ENCODE results near the gene ADAM23.

- no peak for TF ChIP-seq FOXM1 (IDR thresholded peaks at IDR 0.05; ENCODE audit: borderline replicate concordance, low read depth)
- TF ChIP-seq MAX (IDR thresholded peaks at IDR 0.05), result no peak
- no peak for TF ChIP-seq EGR1 (IDR thresholded peaks at IDR 0.05)
- no peak for TF ChIP-seq RAD21 (IDR thresholded peaks at IDR 0.05; ENCODE audit: low read depth)
- no peak for TF ChIP-seq TAF1 (IDR thresholded peaks at IDR 0.05; ENCODE audit: low read depth)
These were observed 167.1 kb downstream of the ADAM23 start for GRCh38 chr2:206610451-206610850.

All from Ishikawa (cell line).